CD4-positive, alpha-beta T cell treated with Interleukin-17A for 4 hours (primary cell): ENCODE results near the gene P3H2.

Experiments used
- DNase-seq: peaks from one replicate; pipeline ENCODE4 v3.0.0-alpha.2; 2020; ENCODE audit warnings: mixed read lengths

Gene P3H2

DNA sequence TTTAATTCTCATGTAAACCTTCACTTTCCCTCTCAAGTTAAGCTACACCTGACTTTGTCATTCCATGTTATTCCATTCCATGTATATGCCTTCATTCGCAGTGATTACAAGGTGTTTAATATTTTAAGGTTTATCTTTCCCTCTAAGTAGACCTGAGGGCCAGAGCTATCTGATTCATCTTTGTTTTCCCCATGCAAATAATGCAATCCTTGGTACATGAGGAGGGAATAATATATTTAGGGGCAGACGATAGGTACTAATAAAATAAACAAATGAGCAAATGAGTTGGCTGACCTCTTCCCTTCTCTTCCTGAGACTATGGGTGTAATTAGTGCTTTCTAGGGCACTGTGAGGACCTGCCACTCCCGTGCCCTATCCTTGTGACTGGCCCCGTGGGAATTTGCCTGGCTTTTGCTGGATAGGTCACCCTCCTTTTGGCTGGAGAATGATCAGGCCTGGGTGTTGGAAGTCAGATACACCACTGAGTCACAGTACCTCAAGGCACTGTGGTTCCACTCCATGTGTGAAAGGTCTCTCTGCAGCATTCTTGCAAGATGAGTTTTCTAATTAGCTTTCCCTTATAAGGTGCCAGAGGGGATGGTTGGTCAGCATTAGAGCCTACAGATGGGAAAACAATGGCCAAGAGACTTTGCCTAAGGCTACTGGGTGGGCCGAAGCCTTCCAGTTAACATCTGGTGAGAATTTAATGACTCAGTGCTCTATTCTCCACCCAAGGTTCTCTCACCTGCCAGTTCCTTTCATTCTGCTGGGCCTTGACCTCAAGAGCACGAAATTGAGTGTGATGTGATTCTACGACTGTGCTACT lies 183.2 kb downstream of the P3H2 start:
- no peak for DNase-seq

DNA sequence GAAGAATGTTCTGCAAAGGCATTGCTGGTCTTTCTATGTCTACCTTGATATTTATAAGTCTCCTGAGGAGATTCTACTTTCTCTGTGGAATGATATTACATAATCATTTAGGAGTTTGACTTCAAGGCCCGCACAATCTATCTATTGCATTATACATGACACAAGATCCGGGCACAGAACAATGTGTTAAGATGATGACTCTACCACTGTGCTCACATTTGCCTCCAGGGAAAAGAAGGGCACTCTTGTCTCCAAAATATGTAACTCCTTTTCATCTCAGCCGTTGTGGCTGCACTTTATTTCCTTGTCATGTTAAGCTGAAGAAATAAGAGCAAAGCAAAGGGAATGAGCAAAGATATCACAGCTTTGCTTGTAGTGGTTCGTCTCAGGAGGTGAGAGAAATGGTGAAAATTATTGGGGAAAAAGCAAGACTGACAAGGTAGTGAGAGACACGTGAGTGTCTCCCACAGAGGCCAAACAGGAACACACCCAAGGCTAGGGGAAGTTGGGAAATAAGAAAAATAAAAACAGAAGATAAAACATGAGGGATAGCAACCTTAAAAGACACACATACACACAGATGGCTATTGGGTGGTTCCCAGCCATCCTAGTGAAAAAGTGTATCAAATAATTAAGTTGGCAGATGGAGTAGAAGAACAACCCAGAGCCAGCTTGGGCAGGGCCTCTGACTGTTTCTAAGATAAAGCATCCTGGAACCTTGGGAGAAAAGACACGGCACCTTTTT lies 184.3 kb downstream of the P3H2 start:
- DNase-seq = no peak

DNA sequence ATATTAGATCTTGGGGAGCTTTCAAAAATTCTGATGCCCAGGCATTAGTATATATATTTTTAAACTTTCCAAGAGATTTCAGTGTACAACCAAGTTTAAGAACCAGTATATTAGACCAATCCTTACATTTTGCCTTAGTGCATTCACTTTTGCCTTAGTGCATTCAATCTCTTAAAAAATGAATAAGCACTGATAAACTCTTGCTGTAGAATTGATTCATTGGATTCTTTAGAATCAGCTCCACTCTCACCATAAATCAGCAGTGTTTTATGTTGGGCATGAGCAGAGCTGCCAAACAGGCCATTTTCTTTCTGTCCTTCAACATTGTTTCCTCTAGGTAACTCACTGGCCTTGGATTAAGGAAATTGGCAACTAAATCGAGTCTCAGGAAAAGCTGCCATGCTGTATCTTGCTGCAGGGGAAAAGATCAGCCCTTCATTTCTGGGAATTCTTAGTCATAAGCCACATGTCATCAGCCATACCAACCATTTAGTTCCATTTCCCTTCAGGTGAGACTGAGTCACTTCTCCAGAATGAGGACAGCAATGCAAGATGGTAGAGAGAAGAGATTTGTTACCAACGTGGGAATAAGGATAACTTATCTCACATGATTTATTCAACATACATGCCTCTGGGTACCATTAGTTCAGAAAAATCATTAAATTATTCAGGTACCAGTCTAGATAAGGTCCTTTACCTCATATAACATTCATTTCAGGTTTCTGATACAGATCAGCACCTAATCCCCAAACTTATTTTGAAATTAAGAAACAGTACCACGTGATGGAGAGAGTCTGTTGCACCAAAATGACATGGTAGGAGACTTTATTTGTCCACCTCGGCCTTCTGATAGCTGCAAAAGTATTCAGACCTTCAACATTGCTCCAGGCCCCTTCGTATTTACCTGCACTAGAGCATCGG lies 192.5 kb downstream of the P3H2 start:
- DNase-seq = no peak

DNA sequence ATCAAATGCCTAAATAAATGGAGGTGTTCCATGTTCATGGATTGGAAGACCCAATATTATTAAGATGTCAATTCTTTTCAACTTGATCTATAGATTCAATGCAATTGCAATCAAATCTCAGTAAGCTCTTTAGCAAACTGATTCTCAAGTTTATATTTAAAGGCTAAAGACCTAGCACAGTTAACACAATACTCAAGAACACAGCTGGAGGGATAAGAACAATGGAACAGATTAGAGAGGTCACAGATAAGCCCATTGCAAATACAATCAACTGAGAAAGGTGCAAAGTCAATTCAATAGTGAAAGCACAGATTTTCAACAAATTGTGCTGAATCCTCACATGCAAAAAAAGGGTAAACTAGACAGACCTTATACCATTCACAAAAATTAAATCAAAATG lies 198.9 kb downstream of the P3H2 start:
- no peak for DNase-seq

DNA sequence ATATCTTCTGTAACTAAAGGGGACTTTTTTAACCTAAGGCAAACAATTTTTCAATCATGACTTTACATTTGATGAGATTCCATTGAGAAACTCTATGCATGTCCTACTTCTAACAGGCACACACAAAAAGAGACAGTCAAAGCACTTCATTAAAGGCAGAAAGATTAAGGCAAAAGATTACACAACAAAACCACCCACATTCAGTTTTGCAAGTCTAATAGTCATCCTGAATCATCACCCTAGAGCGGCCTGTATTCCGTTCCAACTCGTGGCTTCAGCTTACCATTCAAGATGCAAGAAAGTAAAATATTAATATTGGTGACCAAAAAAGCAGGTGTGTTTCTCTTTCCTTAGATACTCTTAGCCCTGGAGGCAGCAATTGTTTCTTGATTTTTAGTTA lies 205.9 kb downstream of the P3H2 start:
- no peak for DNase-seq

DNA sequence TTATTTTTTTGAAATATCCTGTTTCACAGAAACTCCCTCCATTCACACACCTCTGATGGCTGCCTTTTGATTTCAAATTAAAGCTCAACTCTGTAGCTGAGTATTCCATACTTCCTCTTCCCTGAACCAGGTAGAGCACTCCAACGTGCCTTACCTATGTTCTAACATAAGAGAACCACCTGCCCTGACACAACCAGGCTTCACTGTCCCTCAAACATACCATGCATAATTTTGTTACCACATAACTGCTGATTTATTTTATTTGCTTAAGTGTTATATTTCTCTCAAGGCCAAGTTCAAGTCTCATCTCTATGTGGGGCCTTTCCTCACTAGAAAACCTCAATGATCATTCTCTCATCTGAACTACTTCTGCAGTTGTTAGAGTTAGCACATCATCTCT lies 209.7 kb downstream of the P3H2 start:
- DNase-seq = no peak

DNA sequence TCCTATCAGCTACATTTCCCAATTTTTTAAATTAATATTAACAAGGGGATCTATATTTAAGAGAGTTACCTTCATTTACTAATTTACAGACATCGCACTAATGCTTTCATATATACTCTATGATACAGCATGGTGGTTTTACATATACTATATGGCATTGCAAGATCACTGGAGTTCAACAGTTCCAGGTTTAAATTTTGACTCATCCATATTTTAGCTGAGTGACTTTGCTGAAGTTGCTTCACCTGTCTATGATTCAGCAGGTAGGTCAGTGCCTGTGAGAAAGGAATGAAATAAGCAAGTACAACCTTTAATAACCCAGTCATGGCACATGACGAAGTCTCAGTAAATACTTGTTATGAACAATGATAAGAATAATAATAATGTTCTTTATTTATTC lies 211.1 kb downstream of the P3H2 start:
- DNase-seq = no peak

DNA sequence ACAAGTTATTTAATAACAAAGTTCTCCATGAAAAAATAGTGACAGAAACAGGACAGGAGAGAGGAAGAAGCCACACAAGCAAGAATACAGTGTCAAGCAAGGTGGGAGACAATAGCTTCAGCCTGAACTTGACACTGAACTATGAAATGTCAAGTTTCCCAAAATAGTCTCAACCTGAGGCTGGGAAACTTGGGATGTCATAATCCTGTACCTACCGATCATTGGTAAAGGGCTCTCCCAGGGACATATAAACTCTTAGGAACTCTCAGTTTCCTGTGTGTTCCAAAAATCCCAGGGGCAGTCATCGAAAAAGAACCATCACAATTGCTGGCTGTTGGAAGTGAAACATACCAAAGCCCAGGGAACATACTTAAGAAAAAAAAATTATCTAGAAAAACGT lies 211.6 kb downstream of the P3H2 start:
- DNase-seq = no peak

DNA sequence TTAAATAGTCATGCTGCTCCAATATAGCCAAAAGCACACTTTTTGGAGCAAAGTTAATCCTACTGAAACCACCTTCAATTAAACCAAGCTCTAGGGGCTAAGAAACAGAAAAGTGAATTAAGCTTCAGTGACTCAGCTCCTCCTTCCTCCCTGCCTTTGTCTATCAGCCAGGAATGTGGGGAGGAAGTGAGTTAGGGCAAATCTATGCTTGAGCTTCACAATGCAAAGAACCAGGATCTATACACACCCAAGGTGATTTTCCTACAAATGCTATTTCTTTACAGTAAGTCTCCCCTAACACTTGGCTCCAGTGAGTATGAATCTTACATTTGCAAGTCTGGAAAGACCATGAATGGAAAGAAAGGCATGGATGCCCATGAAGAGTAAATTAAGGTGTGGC lies 212.1 kb downstream of the P3H2 start:
- no peak for DNase-seq

DNA sequence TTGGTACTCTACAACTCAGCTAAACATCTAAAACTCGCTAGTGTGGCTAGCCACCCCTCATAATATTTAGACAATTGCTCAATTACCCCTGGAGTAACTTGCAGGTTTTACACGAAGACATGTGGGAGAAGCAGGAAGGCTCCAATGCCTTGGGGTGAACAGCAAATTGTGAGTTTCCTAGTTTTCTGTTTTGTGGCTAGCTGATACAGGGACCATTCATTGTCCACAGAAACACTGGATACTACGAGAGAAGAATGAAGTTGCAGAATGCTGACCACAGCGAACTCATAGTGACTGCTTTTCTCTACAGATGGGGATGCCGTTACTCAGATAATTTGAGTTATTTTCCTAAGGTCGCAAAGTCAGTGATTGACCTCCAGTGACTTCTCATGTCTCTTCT lies 212.9 kb downstream of the P3H2 start:
- DNase-seq = no peak
